ENCODE data around the gene PAAF1.

PAAF1 gene

GRCh38 chr11:73950869-73951710 is 74.3 kb downstream of the PAAF1 start, which contains the start of gene DNAJB13:
Gene DNAJB13 (plus strand): TSS chr11:73951026. CDS start chr11:73951070, 44 bp downstream.
- TF ChIP-seq CTCF (conservative IDR thresholded peaks at IDR 0.05; ENCODE audit: low read depth, low read length) = no peak
- DNase-seq (ENCODE audit: low read depth) = no peak
- H3K4me3 ChIP-seq (ENCODE audit: low read length) = no peak within 1 kb of the TSS

GRCh38 chr11:73951797-73952196 is 75.0 kb downstream of the PAAF1 start:
- no peak overlapping the region for H3K4me3 ChIP-seq (ENCODE audit: low read length)
- no peak for TF ChIP-seq CTCF (conservative IDR thresholded peaks at IDR 0.05; ENCODE audit: low read depth, low read length)
- DNase-seq (ENCODE audit: low read depth) = no peak

GRCh38 chr11:73956876-73957653 is 80.3 kb downstream of the PAAF1 start:
- no peak for TF ChIP-seq CTCF (conservative IDR thresholded peaks at IDR 0.05; ENCODE audit: low read depth, low read length)
- no peak overlapping the region for H3K4me3 ChIP-seq (ENCODE audit: low read length)
- DNase-seq (ENCODE audit: low read depth) = no peak

GRCh38 chr11:73957654-73958361 is 81.0 kb downstream of the PAAF1 start:
- TF ChIP-seq CTCF (conservative IDR thresholded peaks at IDR 0.05; ENCODE audit: low read depth, low read length) = no peak
- no peak for DNase-seq (ENCODE audit: low read depth)

GRCh38 chr11:73958521-73959141 is 81.8 kb downstream of the PAAF1 start:
- no peak for TF ChIP-seq CTCF (conservative IDR thresholded peaks at IDR 0.05; ENCODE audit: low read depth, low read length)
- no peak for DNase-seq (ENCODE audit: low read depth)
- no peak overlapping the region for H3K4me3 ChIP-seq (ENCODE audit: low read length)

More at GRCh38 chr11:73957654-73958361, 81.0 kb downstream of the PAAF1 start:
- H3K4me3 ChIP-seq (ENCODE audit: low read length) = no peak overlapping the region

GRCh38 chr11:73961321-73961720 is 84.5 kb downstream of the PAAF1 start:
- no peak for TF ChIP-seq CTCF (conservative IDR thresholded peaks at IDR 0.05; ENCODE audit: low read depth, low read length)
- DNase-seq (ENCODE audit: low read depth) = no peak
- H3K4me3 ChIP-seq (ENCODE audit: low read length) = no peak overlapping the region
